HCEC 1CT (cell line): ENCODE data around the gene SHANK2.

Experiments used
- DNase-seq: peaks from one replicate; pipeline ENCODE4 v3.0.0-alpha.2; 2017

Gene SHANK2

GRCh38 chr11:71218789-71219499, 33.4 kb downstream of the SHANK2 start:
- DNase-seq: no peak

GRCh38 chr11:71215425-71215965, 36.9 kb downstream of the SHANK2 start:
- no peak for DNase-seq

GRCh38 chr11:71214553-71215424, 37.6 kb downstream of the SHANK2 start:
- no peak for DNase-seq

- DNase-seq: no peak
These were observed 38.5 kb downstream of the SHANK2 start for GRCh38 chr11:71213696-71214552.

GRCh38 chr11:71212871-71213559, 39.4 kb downstream of the SHANK2 start:
- no peak for DNase-seq

GRCh38 chr11:71211631-71212030, 40.7 kb downstream of the SHANK2 start:
- no peak for DNase-seq

GRCh38 chr11:71210861-71211260, 41.5 kb downstream of the SHANK2 start:
- DNase-seq: no peak

GRCh38 chr11:71209656-71210055, 42.7 kb downstream of the SHANK2 start:
- no peak for DNase-seq

GRCh38 chr11:71209181-71209580, 43.2 kb downstream of the SHANK2 start:
- DNase-seq: no peak

GRCh38 chr11:71208011-71208774, 44.2 kb downstream of the SHANK2 start:
- DNase-seq: no peak

GRCh38 chr11:71207563-71207962, 44.8 kb downstream of the SHANK2 start:
- no peak for DNase-seq

GRCh38 chr11:71206186-71206585, 46.2 kb downstream of the SHANK2 start:
- DNase-seq: peak; percentile 45

GRCh38 chr11:71204748-71205664, 47.4 kb downstream of the SHANK2 start:
- DNase-seq: no peak

- DNase-seq: no peak
These were observed 48.1 kb downstream of the SHANK2 start for GRCh38 chr11:71204294-71204693.

GRCh38 chr11:71203681-71204080, 48.7 kb downstream of the SHANK2 start:
- DNase-seq: no peak

- DNase-seq: no peak
These were observed 49.4 kb downstream of the SHANK2 start for GRCh38 chr11:71202966-71203365.

- no peak for DNase-seq
These were observed 49.8 kb downstream of the SHANK2 start for GRCh38 chr11:71202598-71202944.
